NOMO-1 treated with dmso at 0.1 percent for 144 hours (cell line): ENCODE data around the gene TMED10.

Source experiments
- DNase-seq: peaks from one replicate; lab custom pipeline; 2025; ENCODE audit not compliant: unreplicated experiment; lab: John Stamatoyannopoulos, UW

TMED10 gene

DNA sequence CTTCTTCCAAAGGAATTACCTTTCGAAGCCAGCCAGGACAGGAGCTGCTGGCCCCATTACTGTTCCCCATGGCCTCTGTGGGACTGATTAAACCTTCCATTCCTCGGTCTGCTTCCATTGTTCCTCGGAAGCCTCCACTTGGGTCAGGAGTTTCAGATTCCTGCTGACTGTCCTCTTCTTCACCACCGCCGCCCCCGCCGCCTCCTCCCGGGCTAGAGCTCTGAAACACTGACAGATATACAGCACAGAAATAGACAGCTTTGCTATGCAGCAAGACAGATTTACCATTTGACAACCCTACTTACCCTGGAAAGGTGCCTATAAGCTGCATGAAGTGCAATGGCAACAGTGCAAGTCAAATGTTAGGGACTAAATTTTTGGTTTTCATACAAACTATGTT lies 85.2 kb downstream of the TMED10 start:
- DNase-seq, result no peak

- DNase-seq, result no peak
Measured at GRCh38 chr14:75090353-75090752, 86.1 kb downstream of the TMED10 start.

GRCh38 chr14:75088566-75089373 lies 87.6 kb downstream of the TMED10 start:
- DNase-seq, result no peak

DNA sequence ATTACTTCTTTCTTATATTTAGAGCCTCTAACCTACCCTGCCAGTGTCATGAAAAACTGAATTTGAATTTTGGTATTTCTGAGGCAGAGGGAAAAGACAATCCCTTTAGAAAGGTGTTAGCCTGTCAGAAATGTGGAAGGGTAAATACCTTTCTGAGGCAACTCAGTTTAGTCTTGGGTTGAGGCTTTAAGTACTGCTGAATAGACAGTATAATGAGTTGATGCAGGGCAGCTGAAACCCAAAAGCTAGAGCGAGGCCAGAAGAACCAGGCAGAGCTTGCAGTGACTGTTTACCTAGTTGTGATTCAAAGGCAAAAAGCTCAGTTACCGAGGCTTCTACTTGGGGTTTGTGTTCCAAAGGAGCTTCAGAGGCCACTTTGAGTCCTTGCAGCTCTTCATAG lies 88.3 kb downstream of the TMED10 start:
- DNase-seq, result no peak

- DNase-seq, result no peak
Measured at GRCh38 chr14:75084513-75084912, 91.9 kb downstream of the TMED10 start.

- no peak for DNase-seq
Measured at GRCh38 chr14:75083271-75083670, 93.1 kb downstream of the TMED10 start.

DNA sequence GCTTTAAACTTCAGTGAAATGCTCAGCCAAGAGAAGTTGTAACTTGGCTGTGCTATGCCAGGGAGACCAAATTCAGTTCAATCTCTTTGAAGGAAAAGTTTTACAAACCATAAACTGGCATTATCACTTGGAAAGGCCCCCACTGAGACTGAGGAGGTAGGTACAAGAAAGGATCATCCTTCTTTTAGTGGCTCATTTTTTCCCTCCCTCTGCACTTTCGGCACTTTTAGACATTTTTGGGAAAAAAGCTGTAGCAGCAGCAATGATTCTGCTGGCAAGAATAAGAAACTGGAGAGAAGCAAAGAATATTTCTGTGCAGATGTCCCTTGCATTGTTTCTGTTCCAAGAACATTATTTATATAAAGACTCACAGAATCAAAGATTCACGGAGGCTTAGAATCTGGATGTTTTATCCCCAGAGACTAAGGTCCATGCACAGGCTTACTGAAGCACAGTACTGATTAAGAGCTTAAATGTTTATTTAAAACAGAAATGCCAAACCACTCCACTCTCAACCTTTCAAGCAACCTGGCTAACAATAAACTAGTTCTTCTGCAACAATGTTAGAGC lies 94.7 kb downstream of the TMED10 start:
- DNase-seq, result no peak
